K562 (cell line): ENCODE data around the gene WFIKKN2. TPM values are rescaled to one million over a fixed set of nuclear protein-coding genes. Genes with fewer than 3 reads are reported as not detected.

Experiments used
- ARID2 ChIP-seq: fragments of 450-650 bp; IDR thresholded peaks from 2 replicates; pipeline ENCODE4 v1.6.1; 2017; ENCODE audit warnings: antibody characterized with exemption, mild to moderate bottlenecking
- C11orf30 ChIP-seq: fragments of 450-650 bp; IDR thresholded peaks from 2 replicates; pipeline ENCODE4 v1.6.1; 2016; ENCODE audit warnings: low read depth, mild to moderate bottlenecking
- CBFA2T3 ChIP-seq: fragments of 450-650 bp; IDR thresholded peaks from 2 replicates; pipeline ENCODE4 v1.6.1; 2017
- ESRRA ChIP-seq: fragments of 450-650 bp; IDR thresholded peaks from 2 replicates; pipeline ENCODE4 v1.6.1; 2014; ENCODE audit warnings: low read depth, mild to moderate bottlenecking, moderate library complexity, borderline replicate concordance
- FOXJ3 ChIP-seq: sonication (generic); formaldehyde crosslinking; IDR thresholded peaks from 2 replicates; pipeline ENCODE4 v1.4.0; 2020; ENCODE audit warnings: mild to moderate bottlenecking, missing genetic modification reagents
- HNRNPLL ChIP-seq: fragments of 200-400 bp; formaldehyde crosslinking; IDR thresholded peaks from 2 replicates; pipeline ENCODE4 v1.6.1; 2017; ENCODE audit warnings: low read length, low read depth, mild to moderate bottlenecking; ENCODE audit not compliant: poor library complexity, severe bottlenecking
- IRF2 ChIP-seq: sonication (generic); formaldehyde crosslinking; IDR thresholded peaks from 2 replicates; pipeline ENCODE4 v1.8.1; 2022; ENCODE audit warnings: mild to moderate bottlenecking, missing genetic modification reagents
- MTA3 ChIP-seq: fragments of 450-650 bp; formaldehyde crosslinking; IDR thresholded peaks from 2 replicates; pipeline ENCODE4 v1.6.1; 2017; ENCODE audit warnings: mild to moderate bottlenecking, borderline replicate concordance
- NCOA2 ChIP-seq, 2 experiments: fragments of 450-650 bp; IDR thresholded peaks; 2 replicates each; pipeline ENCODE4 v1.6.1; 2018; ENCODE audit warnings: mild to moderate bottlenecking in 2 of 2, moderate library complexity in 1 of 2; ENCODE audit not compliant: partially characterized antibody in 2 of 2
- SETDB1 ChIP-seq: IDR thresholded peaks from one replicate; pipeline ENCODE4 v1.6.1; 2012; ENCODE audit warnings: low read length, control low read depth, inconsistent platforms
- TEAD1 ChIP-seq, 2 experiments: fragments of 450-650 bp in 1 of 2; sonication (generic) in 1 of 2; formaldehyde crosslinking; IDR thresholded peaks; 2 replicates each; pipeline versions ENCODE4 v1.4.0 to v1.8.0; 2020 to 2022; ENCODE audit warnings: mild to moderate bottlenecking in 2 of 2, missing genetic modification reagents in 1 of 2
- TFE3 ChIP-seq: fragments of 450-650 bp; formaldehyde crosslinking; IDR thresholded peaks from 2 replicates; pipeline ENCODE4 v1.4.0; 2020; ENCODE audit warnings: mild to moderate bottlenecking, mixed read lengths
- TOE1 ChIP-seq, 2 experiments: fragments of 450-650 bp in 1 of 2; sonication (generic) in 1 of 2; formaldehyde crosslinking in 1 of 2; IDR thresholded peaks; 2 replicates each; pipeline versions ENCODE4 v1.7.1 to v1.8.0; 2016 to 2022; ENCODE audit warnings: borderline replicate concordance in 2 of 2, mild to moderate bottlenecking in 2 of 2, antibody characterized with exemption in 1 of 2, inconsistent platforms in 1 of 2, low read depth in 1 of 2, missing genetic modification reagents in 1 of 2, moderate library complexity in 1 of 2
- TSHZ1 ChIP-seq: fragments of 250-450 bp; sonication (Bioruptor Pico); IDR thresholded peaks from 2 replicates; pipeline ENCODE4 v1.4.0; 2020; ENCODE audit warnings: mild to moderate bottlenecking, moderate library complexity
- U2AF2 ChIP-seq: fragments of 200-400 bp; formaldehyde crosslinking; optimal IDR thresholded peaks from 2 replicates; pipeline ENCODE3; 2017; ENCODE audit warnings: low read depth, mild to moderate bottlenecking, low read length
- WHSC1 ChIP-seq: IDR thresholded peaks from one replicate; pipeline ENCODE4 v1.6.1; 2012; ENCODE audit warnings: low read length, control low read depth, inconsistent platforms
- ZNF445 ChIP-seq: fragments of 250-450 bp; sonication (Bioruptor Pico); IDR thresholded peaks from 2 replicates; pipeline ENCODE4 v1.4.0; 2020; ENCODE audit warnings: low read depth, mild to moderate bottlenecking, moderate library complexity
- ZNF507 ChIP-seq: conservative IDR thresholded peaks from 2 replicates; pipeline ENCODE4 v1.6.1; 2017; ENCODE audit warnings: missing genetic modification characterization, missing compliant biosample characterization
- ZNF717 ChIP-seq: fragments of 250-450 bp; sonication (Bioruptor Pico); IDR thresholded peaks from 2 replicates; pipeline ENCODE4 v1.5.0; 2021
- ZNF79 ChIP-seq: fragments of 250-450 bp; sonication (Bioruptor Pico); IDR thresholded peaks from 2 replicates; pipeline ENCODE4 v1.4.0; 2020; ENCODE audit warnings: low read depth, mild to moderate bottlenecking, moderate library complexity
- polyA plus RNA-seq, 8 experiments: library from polyadenylated mRNA; depleted of rRNA in 4 of 8; stranded (reverse) in 5 of 8; unstranded in 3 of 8; fragments of >200 nt; fragmentation: Nextera tagmentation in 2 of 8; fragmentation: Illumina TruSeq in 1 of 8; extraction: Ambion mirVana in 2 of 8; extraction: Trizol in 1 of 8; gene quantifications; 2 replicates each; pipeline versions ENCODE4 v1.2.1 to v1.2.3, GENCODE V29; 2011 to 2014; ENCODE audit warnings: inconsistent platforms in 1 of 8, missing spikeins in 1 of 8
- total RNA-seq, 7 experiments: library from RNA; depleted of rRNA in 6 of 7; stranded (reverse); fragments of >200 nt in 6 of 7; fragmentation: Illumina TruSeq in 2 of 7; extraction: Trizol in 2 of 7; gene quantifications; 2 replicates each; pipeline versions ENCODE4 v1.2.1 to v1.2.3, GENCODE V29; 2011 to 2021; ENCODE audit warnings: low replicate concordance in 1 of 7
- TF ChIP-seq, protein P1 (sequence below): fragments of 250-450 bp; sonication (Bioruptor Pico); IDR thresholded peaks from 2 replicates; pipeline ENCODE4 v1.8.0; 2021; ENCODE audit warnings: moderate library complexity, mild to moderate bottlenecking, inconsistent platforms
- TF ChIP-seq, protein P2 (sequence below): fragments of 450-650 bp; formaldehyde crosslinking; IDR thresholded peaks from 2 replicates; pipeline ENCODE4 v1.4.0; 2020; ENCODE audit warnings: mild to moderate bottlenecking, moderate library complexity

Gene WFIKKN2
- total and polyA plus RNA-seq, 9 of the 15 experiments (the other 6 are each of a cell fraction or from before 2014, with no cell fraction given): 0.07 TPM; not detected in 8

DNA sequence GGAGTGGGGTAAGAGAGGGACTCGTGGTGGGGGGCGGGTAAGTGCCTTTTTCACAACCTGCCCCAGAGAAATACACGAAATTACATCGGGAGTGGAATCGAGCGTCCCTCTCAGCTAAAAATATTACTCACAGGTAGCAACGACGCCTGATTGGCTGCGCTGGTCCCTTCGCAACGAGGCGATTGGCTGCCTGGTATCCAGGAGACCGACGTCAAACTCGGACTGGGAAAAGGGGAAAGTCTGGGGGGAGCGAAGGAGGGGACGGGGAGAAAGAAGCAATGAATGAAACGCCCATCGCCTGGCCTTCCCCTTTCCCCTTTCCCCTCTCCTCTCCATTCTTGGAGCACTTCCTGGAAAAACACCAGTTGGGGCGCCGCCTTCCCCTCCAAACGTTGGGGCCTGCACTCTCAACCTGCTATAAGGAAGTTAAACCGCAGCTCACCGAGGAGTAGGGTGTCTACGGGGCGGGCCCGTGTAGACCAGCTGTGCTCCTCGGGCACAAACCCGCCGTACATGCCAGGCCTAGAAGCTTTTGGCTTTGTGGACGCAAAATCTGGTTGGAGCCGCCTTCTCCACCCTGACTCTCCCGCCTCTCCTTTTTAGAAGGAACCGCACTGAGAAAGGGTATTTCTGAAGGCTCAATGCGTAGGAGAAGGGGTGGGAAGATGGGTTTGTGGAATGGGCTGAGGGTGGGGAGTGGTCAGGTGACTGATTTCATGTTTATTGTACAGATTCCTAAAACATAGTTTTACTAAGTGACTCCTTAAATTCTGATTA is 32.2 kb downstream of the WFIKKN2 start (continued):
- TF ChIP-seq NCOA2 (IDR thresholded peaks at IDR 0.05; ENCODE audit: partially characterized antibody in 2 of 2) (no peak), ESRRA (peak; percentile 77; the same call in 1 of the 2 replicates), ZNF507 (tag) (no peak), CBFA2T3 (no peak), TOE1 (IDR thresholded peaks at IDR 0.05; ENCODE audit: borderline replicate concordance) (peak; percentile 70; the same call in 1 of the 2 replicates), TOE1 (CRISPR knock-in tag; IDR thresholded peaks at IDR 0.05; ENCODE audit: borderline replicate concordance, low read depth) (peak; percentile 87; the same call in 1 of the 2 replicates), ZNF717 (CRISPR knock-in tag) (no peak), ARID2 (no peak), TSHZ1 (CRISPR knock-in tag) (no peak), U2AF2 (no peak), MTA3 (peak; percentile 61), TEAD1 (CRISPR knock-in tag; IDR thresholded peaks at IDR 0.05) (no peak), FOXJ3 (no peak; the same call in 1 of the 2 replicates), WHSC1 (no peak), ZNF79 (no peak), C11orf30 (no peak), SETDB1 (no peak), ZNF445 (CRISPR knock-in tag) (no peak), HNRNPLL (peak; percentile 54), IRF2 (no peak), TFE3 (CRISPR knock-in tag) (no peak; the same call in 1 of the 2 replicates)
- TF ChIP-seq, protein P1, sequence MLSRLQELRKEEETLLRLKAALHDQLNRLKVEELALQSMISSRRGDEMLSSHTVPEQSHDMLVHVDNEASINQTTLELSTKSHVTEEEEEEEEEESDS (CRISPR knock-in tag): no peak
- TF ChIP-seq, protein P2, sequence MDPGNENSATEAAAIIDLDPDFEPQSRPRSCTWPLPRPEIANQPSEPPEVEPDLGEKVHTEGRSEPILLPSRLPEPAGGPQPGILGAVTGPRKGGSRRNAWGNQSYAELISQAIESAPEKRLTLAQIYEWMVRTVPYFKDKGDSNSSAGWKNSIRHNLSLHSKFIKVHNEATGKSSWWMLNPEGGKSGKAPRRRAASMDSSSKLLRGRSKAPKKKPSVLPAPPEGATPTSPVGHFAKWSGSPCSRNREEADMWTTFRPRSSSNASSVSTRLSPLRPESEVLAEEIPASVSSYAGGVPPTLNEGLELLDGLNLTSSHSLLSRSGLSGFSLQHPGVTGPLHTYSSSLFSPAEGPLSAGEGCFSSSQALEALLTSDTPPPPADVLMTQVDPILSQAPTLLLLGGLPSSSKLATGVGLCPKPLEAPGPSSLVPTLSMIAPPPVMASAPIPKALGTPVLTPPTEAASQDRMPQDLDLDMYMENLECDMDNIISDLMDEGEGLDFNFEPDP (CRISPR knock-in tag): no peak
